PC-9 (cell line): ENCODE results near the gene LIX1.

Experiments
- CTCF ChIP-seq: fragments of 200-600 bp; sonication (generic); conservative IDR thresholded peaks from 2 replicates; pipeline ENCODE4 v1.6.1; 2017; ENCODE audit warnings: mixed run types, antibody characterized with exemption, mild to moderate bottlenecking, moderate library complexity
- EZH2 ChIP-seq: fragments of 200-600 bp; sonication (generic); IDR thresholded peaks from 2 replicates; pipeline ENCODE4 v1.8.0; 2017; ENCODE audit warnings: antibody characterized with exemption, low read depth

GRCh38 chr5:97181856-97182545 lies 39.6 kb upstream of the LIX1 start:
- TF ChIP-seq EZH2 (no peak), CTCF (no peak)
